ENCODE data around the gene MRAS. TPM values are rescaled to one million over a fixed set of nuclear protein-coding genes. Genes with fewer than 3 reads are reported as not detected.
"Not testable (repeated sequence)": the region's sequence is repeated elsewhere in the genome, so short reads cannot be mapped to it uniquely, and the experiment has no call there.

Gene MRAS
- total RNA-seq, 8 experiments from 2014 or later: 30.3 to 150 (median 42.1) TPM

GRCh38 chr3:138451595-138452162 is 103.3 kb downstream of the MRAS start:
- Histone ChIP-seq H3K4me3 (no peak overlapping the region), H3K4me1 (replicated peaks in 1 of 2) (no peaks in the 10 kb centered on the region), H3K27ac (no peak overlapping the region)
- no peak for ATAC-seq (replicated peaks in 6 of 8)
- 43 to 95% (median 81%) methylated on average over 1 to 14 of the region's 43 CpGs; no CpG with 5 or more reads in 4 of the 10 experiments for WGBS, 10 experiments
- in situ Hi-C loops (cut with MboI; ENCODE audit: low pct_unique_long_range_greater_than_20kb in 2 of 9, low sequenced_read_pairs in 9 of 9, unreplicated experiment in 9 of 9): loop anchor here in 1 of 9 experiments (25.0 kb wide), 1 partner anchor 461 kb away; no protein-coding TSS in a partner anchor

GRCh38 chr3:138452436-138452835 is 104.1 kb downstream of the MRAS start:
- in situ Hi-C loops (cut with MboI; ENCODE audit: low pct_unique_long_range_greater_than_20kb in 2 of 9, low sequenced_read_pairs in 9 of 9, unreplicated experiment in 9 of 9): loop anchor here in 1 of 9 experiments (25.0 kb wide), 1 partner anchor 460 kb away; no protein-coding TSS in a partner anchor
- 41 to 100% (median 78%) methylated on average over 2 to 5 of the region's 6 CpGs; no CpG with 5 or more reads in 4 of the 10 experiments for WGBS, 10 experiments
- Histone ChIP-seq H3K4me3 (no peak overlapping the region), H3K27ac (no peak overlapping the region), H3K4me1 (replicated peaks in 1 of 2) (no peaks in the 10 kb centered on the region)
- ATAC-seq (replicated peaks in 6 of 8): peak in 2 of 8 experiments; percentile 77 to 88

GRCh38 chr3:138453940-138454339 is 105.6 kb downstream of the MRAS start:
- 53 to 100% (median 79%) methylated on average over 2 to 5 of the region's 8 CpGs; no CpG with 5 or more reads in 5 of the 10 experiments for WGBS, 10 experiments
- in situ Hi-C loops (cut with MboI; ENCODE audit: low pct_unique_long_range_greater_than_20kb in 2 of 9, low sequenced_read_pairs in 9 of 9, unreplicated experiment in 9 of 9): loop anchor here in 1 of 9 experiments (25.0 kb wide), 1 partner anchor 458 kb away; no protein-coding TSS in a partner anchor

More at GRCh38 chr3:138453940-138454339, 105.6 kb downstream of the MRAS start:
- not testable (repeated sequence) for H3K4me1 ChIP-seq (replicated peaks in 1 of 2); ATAC-seq (replicated peaks in 6 of 8); H3K27ac ChIP-seq; H3K4me3 ChIP-seq

Other genes starting within 250 kb of the MRAS start
- gene DZIP1L, start 233.0 kb upstream of the MRAS start, total RNA-seq: 10 to 100 TPM in 4 of 8 experiments, 1 to 10 TPM in 4; 3.9 to 59.9 (median 12.1) TPM
- gene A4GNT, start 216.2 kb upstream of the MRAS start, total RNA-seq: 1 to 10 TPM in 1 of 8 experiments, under 1 TPM in 4, not detected in 3; 0.19 to 1.4 (median 0.40) TPM
- 10 to 100 TPM; 10.8 to 19.7 (median 12.9) TPM for gene DBR1, start 173.7 kb upstream of the MRAS start, total RNA-seq
- gene ARMC8, start 161.3 kb upstream of the MRAS start, total RNA-seq: 10 to 100 TPM; 23.2 to 49.1 (median 41.9) TPM
- gene NME9, start 18.7 kb upstream of the MRAS start, total RNA-seq: 10 to 100 TPM in 1 of 8 experiments, 1 to 10 TPM in 7; 2.2 to 13.2 (median 3.7) TPM
- 1 to 10 TPM in 6 of 8 experiments, under 1 TPM in 2; 0.71 to 4.5 (median 1.8) TPM for gene ESYT3, start 86.0 kb downstream of the MRAS start, total RNA-seq
- 10 to 100 TPM; 12.2 to 53.3 (median 34.3) TPM for gene CEP70, start 245.7 kb downstream of the MRAS start, total RNA-seq

Measured in motor neuron (in vitro differentiated cells).